Smooth muscle cell (in vitro differentiated cells): ENCODE measurements around the gene IL17B. TPM values are rescaled to one million over a fixed set of nuclear protein-coding genes. Genes with fewer than 3 reads are reported as not detected.
A peak's percentile ranks its signal among the peaks of the same experiment; 100 is the strongest.

ENCODE experiments used
- DNase-seq: peaks from one replicate; lab custom pipeline; 2025; ENCODE audit not compliant: unreplicated experiment; lab: John Stamatoyannopoulos, UW
- H2AFZ ChIP-seq: fragments of 200-600 bp; sonication (generic); 2 replicates; pipeline ENCODE4 v1.6.0; 2016; ENCODE audit warnings: antibody characterized with exemption, low read depth, mild to moderate bottlenecking
- H3F3A ChIP-seq: fragments of 200-600 bp; sonication (generic); 2 replicates; pipeline ENCODE4 v1.6.0; 2017; ENCODE audit warnings: antibody characterized with exemption, low read depth
- H3K27ac ChIP-seq: fragments of 200-600 bp; sonication (generic); 2 replicates; pipeline ENCODE4 v1.5.1; 2016; ENCODE audit warnings: low read depth, mild to moderate bottlenecking
- H3K27me3 ChIP-seq: fragments of 200-600 bp; sonication (generic); 2 replicates; pipeline ENCODE4 v1.6.1; 2016; ENCODE audit warnings: low read depth, mild to moderate bottlenecking
- H3K36me3 ChIP-seq: fragments of 200-600 bp; sonication (generic); 2 replicates; pipeline ENCODE4 v1.5.1; 2016; ENCODE audit warnings: low read depth
- H3K4me1 ChIP-seq: fragments of 200-600 bp; sonication (generic); 2 replicates; pipeline ENCODE4 v1.5.1; 2016; ENCODE audit warnings: low read depth
- H3K4me2 ChIP-seq: fragments of 200-600 bp; sonication (generic); 2 replicates; pipeline ENCODE4 v1.6.0; 2016; ENCODE audit warnings: mild to moderate bottlenecking
- H3K4me3 ChIP-seq: fragments of 200-600 bp; sonication (generic); 2 replicates; pipeline ENCODE4 v1.5.1; 2016; ENCODE audit warnings: mild to moderate bottlenecking
- H3K79me2 ChIP-seq: fragments of 200-600 bp; sonication (generic); 2 replicates; pipeline ENCODE4 v1.6.0; 2016; ENCODE audit warnings: low read depth, mild to moderate bottlenecking
- H3K9ac ChIP-seq: fragments of 200-600 bp; sonication (generic); 2 replicates; pipeline ENCODE4 v1.6.0; 2016; ENCODE audit warnings: low read depth
- H3K9me3 ChIP-seq: fragments of 200-600 bp; sonication (generic); replicated peaks from 2 replicates; pipeline ENCODE4 v1.5.1; 2016; ENCODE audit warnings: low read depth
- H4K20me1 ChIP-seq: fragments of 200-600 bp; sonication (generic); 2 replicates; pipeline ENCODE4 v1.6.0; 2016; ENCODE audit warnings: low read depth
- WGBS: methylation state at CpG from one replicate; pipeline ENCODE4 v1.1.7; 2016; ENCODE audit warnings: low lambda C conversion rate; 5-methylcytosine and 5-hydroxymethylcytosine counted together
- polyA plus RNA-seq: library from polyadenylated mRNA; unstranded; fragments of >200 nt; fragmentation: Nextera tagmentation; extraction: Ambion mirVana; gene quantifications from 2 replicates; pipeline ENCODE4 v1.2.1, GENCODE V29; 2016
- total RNA-seq: library from RNA; depleted of rRNA; stranded (reverse); fragments of >200 nt; gene quantifications from 2 replicates; pipeline ENCODE4 v1.2.3, GENCODE V29; 2014
- TF ChIP-seq, protein P1 (sequence below): fragments of 200-600 bp; sonication (generic); IDR thresholded peaks from 2 replicates; pipeline ENCODE4 v1.5.1; 2017; ENCODE audit warnings: borderline replicate concordance, mild to moderate bottlenecking, antibody characterized with exemption; ENCODE audit not compliant: insufficient read depth, poor library complexity, severe bottlenecking

Gene IL17B
- total and polyA plus RNA-seq, 2 experiments from 2014 or later: 10.4 to 12.0 TPM

DNA sequence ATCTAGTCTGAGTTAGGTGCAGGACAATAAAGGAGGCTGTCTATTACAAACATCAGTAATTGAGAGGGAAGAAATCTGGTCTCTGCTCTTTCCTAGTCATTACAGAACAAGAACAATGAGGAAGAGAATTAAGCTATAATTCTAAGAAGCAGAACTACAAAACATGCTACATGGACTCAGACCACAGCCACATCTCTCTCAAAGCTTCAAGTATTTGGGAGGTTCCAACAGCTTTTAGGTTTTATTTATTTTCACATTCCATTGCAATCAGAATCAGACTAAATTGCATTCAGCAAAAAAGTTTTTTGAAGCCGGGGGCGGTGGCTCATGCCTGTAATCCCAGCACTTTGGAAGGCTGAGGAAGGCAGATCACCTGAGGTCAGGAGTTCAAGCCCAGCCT, 34.9 kb downstream of the IL17B start:
- Histone ChIP-seq H3K9ac (no peak overlapping the region), H3K4me1 (peaks cover 11% of the 10 kb centered on the region), H3K4me3 (no peak overlapping the region), H3K9me3 (no peaks in the 10 kb centered on the region), H4K20me1 (no peaks in the 10 kb centered on the region), H3K27me3 (peaks cover 12% of the 10 kb centered on the region), H3F3A (peaks cover 4% of the 10 kb centered on the region), H3K79me2 (peaks cover 26% of the 10 kb centered on the region), H2AFZ (no peak overlapping the region), H3K4me2 (peak overlapping the region; percentile 93), H3K36me3 (no peaks in the 10 kb centered on the region), H3K27ac (no peak overlapping the region)
- TF ChIP-seq, protein P1, sequence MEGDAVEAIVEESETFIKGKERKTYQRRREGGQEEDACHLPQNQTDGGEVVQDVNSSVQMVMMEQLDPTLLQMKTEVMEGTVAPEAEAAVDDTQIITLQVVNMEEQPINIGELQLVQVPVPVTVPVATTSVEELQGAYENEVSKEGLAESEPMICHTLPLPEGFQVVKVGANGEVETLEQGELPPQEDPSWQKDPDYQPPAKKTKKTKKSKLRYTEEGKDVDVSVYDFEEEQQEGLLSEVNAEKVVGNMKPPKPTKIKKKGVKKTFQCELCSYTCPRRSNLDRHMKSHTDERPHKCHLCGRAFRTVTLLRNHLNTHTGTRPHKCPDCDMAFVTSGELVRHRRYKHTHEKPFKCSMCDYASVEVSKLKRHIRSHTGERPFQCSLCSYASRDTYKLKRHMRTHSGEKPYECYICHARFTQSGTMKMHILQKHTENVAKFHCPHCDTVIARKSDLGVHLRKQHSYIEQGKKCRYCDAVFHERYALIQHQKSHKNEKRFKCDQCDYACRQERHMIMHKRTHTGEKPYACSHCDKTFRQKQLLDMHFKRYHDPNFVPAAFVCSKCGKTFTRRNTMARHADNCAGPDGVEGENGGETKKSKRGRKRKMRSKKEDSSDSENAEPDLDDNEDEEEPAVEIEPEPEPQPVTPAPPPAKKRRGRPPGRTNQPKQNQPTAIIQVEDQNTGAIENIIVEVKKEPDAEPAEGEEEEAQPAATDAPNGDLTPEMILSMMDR: no peak
- DNase-seq: no peak
- WGBS: 96% methylated on average over 2 of the region's 2 CpGs

DNA sequence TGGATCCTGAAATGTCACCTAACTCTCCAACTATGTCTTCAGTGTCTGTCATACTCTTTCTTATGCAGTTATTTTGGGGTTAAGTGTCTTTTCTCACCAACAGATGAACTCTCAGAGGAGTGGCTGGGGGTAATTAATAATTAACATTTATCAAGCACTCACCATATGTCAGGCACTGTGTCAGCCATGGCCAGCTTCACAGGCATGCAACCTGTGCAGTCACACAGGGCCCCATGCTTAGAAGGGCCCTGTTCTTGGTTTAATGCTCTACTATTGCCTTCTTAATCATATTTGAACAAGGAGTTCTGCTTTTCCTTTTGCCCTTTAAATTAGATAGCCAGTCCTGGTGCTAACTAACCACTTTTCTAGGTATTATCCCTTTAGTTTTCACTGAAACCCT, 37.2 kb downstream of the IL17B start:
- H2AFZ ChIP-seq: no peak overlapping the region
- H3K79me2 ChIP-seq: peaks cover 11% of the 10 kb centered on the region
- TF ChIP-seq, protein P1: no peak
- no peak overlapping the region for H3K4me2 ChIP-seq
- no peak for DNase-seq
- peaks cover 11% of the 10 kb centered on the region for H3K4me1 ChIP-seq
- peaks cover 4% of the 10 kb centered on the region for H3F3A ChIP-seq
- H3K36me3 ChIP-seq: no peaks in the 10 kb centered on the region
- no peaks in the 10 kb centered on the region for H4K20me1 ChIP-seq
- H3K27me3 ChIP-seq: peaks cover 27% of the 10 kb centered on the region
- no peaks in the 10 kb centered on the region for H3K9me3 ChIP-seq
- no peak overlapping the region for H3K27ac ChIP-seq
- no peak overlapping the region for H3K4me3 ChIP-seq
- H3K9ac ChIP-seq: no peak overlapping the region

DNA sequence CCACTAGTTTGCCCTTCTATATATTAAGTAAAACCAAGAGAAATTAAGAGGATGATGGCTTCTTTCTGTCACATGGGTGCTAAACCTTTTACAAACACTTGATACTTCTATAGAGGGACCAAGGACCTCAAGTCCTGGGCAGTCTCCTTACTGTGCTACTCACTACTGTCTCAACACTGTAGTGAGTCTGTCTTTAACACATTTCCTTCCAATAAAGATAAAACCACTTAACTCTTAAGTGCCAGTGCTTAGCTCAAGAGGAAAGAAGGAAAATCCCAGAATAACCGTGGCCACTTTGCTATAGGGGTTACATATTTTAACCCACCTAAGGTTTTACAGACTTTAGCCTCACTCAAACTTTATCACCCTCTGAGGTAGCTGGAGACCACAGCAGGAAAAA, 38.2 kb downstream of the IL17B start:
- 26% methylated on average over 1 of the region's 1 CpG for WGBS
- TF ChIP-seq, protein P1: no peak
- peaks cover 32% of the 10 kb centered on the region for H3K27me3 ChIP-seq
- H3F3A ChIP-seq: peaks cover 4% of the 10 kb centered on the region
- no peak overlapping the region for H2AFZ ChIP-seq
- no peak overlapping the region for H3K4me2 ChIP-seq
- no peak for DNase-seq
- H3K4me3 ChIP-seq: no peak overlapping the region
- H3K27ac ChIP-seq: no peak overlapping the region
- H3K36me3 ChIP-seq: no peaks in the 10 kb centered on the region
- no peaks in the 10 kb centered on the region for H4K20me1 ChIP-seq
- peaks cover 8% of the 10 kb centered on the region for H3K4me1 ChIP-seq
- H3K9me3 ChIP-seq: no peaks in the 10 kb centered on the region
- no peak overlapping the region for H3K9ac ChIP-seq
- peaks cover 4% of the 10 kb centered on the region for H3K79me2 ChIP-seq

DNA sequence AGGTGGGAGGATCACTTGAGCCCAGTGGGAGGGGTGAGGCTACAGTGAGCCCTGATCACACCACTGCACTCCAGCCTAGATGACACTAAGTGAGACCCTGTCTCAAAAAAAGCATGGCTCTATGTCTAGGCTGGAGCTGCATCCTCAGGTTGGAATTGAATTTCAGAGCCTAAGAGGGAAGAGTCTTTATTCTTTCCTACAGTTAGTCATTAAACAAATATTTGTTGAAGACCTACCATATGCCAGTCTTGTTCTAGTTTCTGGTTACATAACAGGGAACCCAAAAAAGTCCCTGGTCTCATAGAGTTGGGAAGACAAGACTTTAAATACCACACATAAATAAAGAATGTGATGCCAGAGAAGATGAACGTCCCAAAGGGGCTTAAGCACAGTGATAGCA, 40.7 kb downstream of the IL17B start:
- no peak overlapping the region for H3K4me2 ChIP-seq
- no peak overlapping the region for H3K27ac ChIP-seq
- DNase-seq: no peak
- H4K20me1 ChIP-seq: no peaks in the 10 kb centered on the region
- H3K9ac ChIP-seq: no peak overlapping the region
- no peaks in the 10 kb centered on the region for H3K79me2 ChIP-seq
- 67% methylated on average over 1 of the region's 1 CpG for WGBS
- peaks cover 31% of the 10 kb centered on the region for H3K27me3 ChIP-seq
- no peaks in the 10 kb centered on the region for H3F3A ChIP-seq
- H3K4me1 ChIP-seq: no peaks in the 10 kb centered on the region
- H3K4me3 ChIP-seq: no peak overlapping the region
- no peak overlapping the region for H2AFZ ChIP-seq
- TF ChIP-seq, protein P1: no peak
- H3K36me3 ChIP-seq: no peaks in the 10 kb centered on the region
- no peaks in the 10 kb centered on the region for H3K9me3 ChIP-seq
